Measurements from ENCODE around the gene NAV2. TPM values are rescaled to one million over a fixed set of nuclear protein-coding genes. Genes with fewer than 3 reads are reported as not detected.

NAV2 gene
- total RNA-seq, 1 donor from 2014 or later = 31.4 TPM

GRCh38 chr11:20026629-20027555 is 314.3 kb downstream of the NAV2 start:
- Mint-ChIP-seq H3K27me3 (ENCODE audit: unreplicated experiment) (no peaks in the 10 kb centered on the region), H3K4me3 (ENCODE audit: unreplicated experiment) (no peak overlapping the region), H3K36me3 (ENCODE audit: unreplicated experiment) (no peaks in the 10 kb centered on the region), H3K9me3 (ENCODE audit: unreplicated experiment) (no peaks in the 10 kb centered on the region), H3K27ac (ENCODE audit: unreplicated experiment) (peak overlapping the region; percentile 47), H3K4me1 (ENCODE audit: unreplicated experiment) (peaks cover 69% of the 10 kb centered on the region)
- TF ChIP-seq CTCF (IDR thresholded peaks at IDR 0.05) = no peak
- no peak for DNase-seq (ENCODE audit: extremely low spot score, unreplicated experiment)

GRCh38 chr11:20027556-20028013 is 314.9 kb downstream of the NAV2 start:
- no peak for DNase-seq (ENCODE audit: extremely low spot score, unreplicated experiment)
- Mint-ChIP-seq H3K4me3 (ENCODE audit: unreplicated experiment) (no peak overlapping the region), H3K36me3 (ENCODE audit: unreplicated experiment) (no peaks in the 10 kb centered on the region), H3K27ac (ENCODE audit: unreplicated experiment) (no peak overlapping the region), H3K27me3 (ENCODE audit: unreplicated experiment) (no peaks in the 10 kb centered on the region), H3K9me3 (ENCODE audit: unreplicated experiment) (no peaks in the 10 kb centered on the region), H3K4me1 (ENCODE audit: unreplicated experiment) (peaks cover 76% of the 10 kb centered on the region)
- no peak for TF ChIP-seq CTCF (IDR thresholded peaks at IDR 0.05)

GRCh38 chr11:20029193-20029592 is 316.6 kb downstream of the NAV2 start:
- no peak for DNase-seq (ENCODE audit: extremely low spot score, unreplicated experiment)
- Mint-ChIP-seq H3K4me3 (ENCODE audit: unreplicated experiment) (no peak overlapping the region), H3K27me3 (ENCODE audit: unreplicated experiment) (no peaks in the 10 kb centered on the region), H3K4me1 (ENCODE audit: unreplicated experiment) (peaks cover 79% of the 10 kb centered on the region), H3K9me3 (ENCODE audit: unreplicated experiment) (no peaks in the 10 kb centered on the region), H3K27ac (ENCODE audit: unreplicated experiment) (peak overlapping the region; percentile 62), H3K36me3 (ENCODE audit: unreplicated experiment) (no peaks in the 10 kb centered on the region)
- TF ChIP-seq CTCF (IDR thresholded peaks at IDR 0.05) = no peak

GRCh38 chr11:20030472-20030871 is 317.8 kb downstream of the NAV2 start:
- Mint-ChIP-seq H3K27ac (ENCODE audit: unreplicated experiment) (no peak overlapping the region), H3K4me1 (ENCODE audit: unreplicated experiment) (peaks cover 77% of the 10 kb centered on the region), H3K27me3 (ENCODE audit: unreplicated experiment) (no peaks in the 10 kb centered on the region), H3K4me3 (ENCODE audit: unreplicated experiment) (no peak overlapping the region), H3K36me3 (ENCODE audit: unreplicated experiment) (no peaks in the 10 kb centered on the region), H3K9me3 (ENCODE audit: unreplicated experiment) (no peaks in the 10 kb centered on the region)
- DNase-seq (ENCODE audit: extremely low spot score, unreplicated experiment) = no peak
- TF ChIP-seq CTCF (IDR thresholded peaks at IDR 0.05) = no peak

Data from osteocyte (in vitro differentiated cells).